T-helper 1 cell treated with Interleukin-12 subunit alpha and Interleukin-12 subunit beta and Interleukin-4 antibody, amounts not matched to agents 30 ng/mL and 1 ng/mL, for 36 hours (primary cell): Measurements from ENCODE around the gene MORN1. TPM values are rescaled to one million over a fixed set of nuclear protein-coding genes. Genes with fewer than 3 reads are reported as not detected.

Experiments
- intact Hi-C: fragments of 100-400 bp; cut with micrococcal nuclease; formaldehyde crosslinking; loops from one replicate; pipeline ENCODE4 v1.15.1; 2024
- total RNA-seq: library from RNA; stranded (reverse); gene quantifications from 2 replicates; pipeline ENCODE4 v1.2.3, GENCODE V29; 2022

Gene MORN1
- total RNA-seq, 1 donor from 2014 or later = 7.8 TPM

- intact Hi-C loops = no loop called here
Observed at GRCh38 chr1:2353551-2354438, 37.6 kb downstream of the MORN1 start.

DNA sequence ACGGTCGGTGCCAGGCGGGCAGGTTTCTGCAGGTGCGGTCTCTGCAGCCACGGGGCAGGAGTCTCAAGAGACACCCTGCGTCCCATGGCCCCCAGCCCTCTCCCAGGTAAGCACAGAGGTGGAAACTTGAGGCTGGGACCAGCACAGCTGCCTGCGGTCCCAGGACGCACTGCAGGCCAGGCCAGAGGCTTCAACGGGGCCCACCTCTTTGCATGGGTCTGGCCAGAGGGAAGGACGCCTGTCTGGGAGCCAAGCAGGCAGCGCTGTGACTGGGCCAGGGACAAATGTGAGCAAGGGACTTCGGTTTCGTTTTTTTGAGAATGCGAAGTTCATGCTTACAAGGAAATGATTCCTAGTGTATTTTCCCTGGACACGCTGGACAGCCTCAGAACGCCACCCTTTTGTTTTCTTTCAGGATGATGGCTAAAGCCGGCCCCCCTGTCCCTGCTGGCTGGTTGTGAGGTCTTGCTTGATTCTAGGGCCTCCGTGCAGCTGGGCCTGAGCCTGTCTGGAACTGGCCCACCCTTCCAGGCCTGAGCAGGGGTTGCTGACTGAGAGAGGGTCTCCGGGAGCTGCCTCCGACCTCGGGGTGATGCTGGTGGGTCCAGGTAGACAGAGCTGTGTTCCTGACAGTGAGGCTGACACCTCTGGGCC, 38.3 kb downstream of the MORN1 start:
- intact Hi-C loops = no loop called here

DNA sequence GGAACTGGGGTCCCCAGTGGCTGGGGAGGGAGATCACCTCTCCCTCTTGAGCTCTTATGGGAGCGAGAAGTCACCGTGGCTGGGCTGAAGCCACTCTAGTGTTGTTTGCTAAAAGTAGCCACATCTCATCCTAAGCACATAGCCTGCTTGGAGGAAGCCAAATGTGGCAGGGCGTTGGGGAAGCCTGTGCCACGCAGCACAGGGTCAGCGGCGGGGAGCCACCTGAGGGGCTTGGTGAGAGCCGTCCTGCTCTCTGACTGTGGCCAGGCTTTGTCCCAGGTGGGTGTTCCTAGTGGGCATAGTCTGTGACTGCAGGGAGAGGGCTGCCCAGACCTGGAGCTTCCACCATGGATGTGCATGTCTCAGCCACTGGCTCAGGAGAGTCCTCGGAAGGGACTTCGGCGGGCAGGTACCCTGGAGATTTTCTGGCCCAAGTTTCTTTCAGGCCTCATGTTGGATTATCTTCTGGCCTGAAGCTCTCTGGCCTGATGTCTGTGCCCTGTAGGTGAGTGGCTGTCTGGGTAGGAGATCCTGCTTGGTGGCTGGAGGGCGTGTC, 38.9 kb downstream of the MORN1 start:
- intact Hi-C loops = no loop called here

- intact Hi-C loops = no loop called here
Observed at GRCh38 chr1:2351723-2352122, 39.6 kb downstream of the MORN1 start.

DNA sequence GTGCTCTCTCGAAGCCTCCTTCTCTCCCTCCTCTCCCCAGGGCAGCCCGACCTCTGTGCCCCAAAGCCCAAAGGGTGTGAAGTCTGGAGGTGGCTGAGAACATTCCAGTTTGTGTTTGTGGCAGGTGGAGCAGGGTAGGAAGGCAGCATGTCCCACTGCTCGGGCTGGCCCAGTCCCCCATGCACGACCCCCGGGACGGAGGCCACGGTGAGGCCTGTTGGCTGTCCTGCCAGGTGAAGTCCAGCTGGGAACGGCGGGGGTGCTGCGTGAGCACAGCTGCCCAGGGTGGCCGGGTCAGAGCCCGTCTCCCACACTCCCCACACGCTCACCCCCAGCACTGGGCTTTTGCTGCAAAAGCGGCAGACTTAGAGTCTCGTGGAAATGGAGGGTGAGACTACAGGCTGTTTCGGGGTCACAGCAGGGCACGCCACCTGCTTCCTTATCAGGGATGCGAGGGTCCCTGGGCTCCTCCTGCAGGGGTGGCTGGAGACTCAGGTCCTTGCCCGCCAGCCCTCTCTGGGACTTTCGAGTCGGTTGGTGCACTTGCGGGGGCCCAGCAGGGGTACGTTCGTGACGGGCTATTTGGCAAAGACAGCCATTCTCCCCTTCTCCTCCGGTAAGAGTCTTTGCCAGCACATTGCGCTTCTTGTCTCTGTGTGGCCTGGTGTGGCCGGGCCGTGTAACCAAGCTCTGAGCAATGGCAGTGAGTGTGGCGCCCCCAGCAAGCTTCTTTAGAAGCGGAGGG, 40.3 kb downstream of the MORN1 start:
- intact Hi-C loops = no loop called here

DNA sequence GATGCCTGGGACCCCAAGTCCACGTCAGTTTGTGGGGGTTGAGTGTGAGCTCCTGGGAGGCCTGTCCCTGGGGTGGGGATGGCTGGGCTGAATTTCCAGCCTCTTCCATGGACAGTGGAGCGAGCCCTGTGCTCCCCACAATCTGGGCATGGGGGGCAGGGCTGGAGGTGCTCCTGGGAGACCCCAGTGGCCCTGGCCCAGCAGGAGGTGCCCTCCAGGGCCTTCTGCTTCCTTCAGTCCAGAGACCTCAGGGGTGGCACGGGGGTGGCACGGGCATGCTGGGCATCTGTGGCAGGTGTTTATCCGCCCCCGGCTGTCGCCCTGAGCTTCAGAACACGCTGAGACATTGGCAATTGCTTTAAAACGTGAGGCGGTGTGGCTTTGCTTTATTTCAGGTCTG, 40.9 kb downstream of the MORN1 start:
- intact Hi-C loops = no loop called here

DNA sequence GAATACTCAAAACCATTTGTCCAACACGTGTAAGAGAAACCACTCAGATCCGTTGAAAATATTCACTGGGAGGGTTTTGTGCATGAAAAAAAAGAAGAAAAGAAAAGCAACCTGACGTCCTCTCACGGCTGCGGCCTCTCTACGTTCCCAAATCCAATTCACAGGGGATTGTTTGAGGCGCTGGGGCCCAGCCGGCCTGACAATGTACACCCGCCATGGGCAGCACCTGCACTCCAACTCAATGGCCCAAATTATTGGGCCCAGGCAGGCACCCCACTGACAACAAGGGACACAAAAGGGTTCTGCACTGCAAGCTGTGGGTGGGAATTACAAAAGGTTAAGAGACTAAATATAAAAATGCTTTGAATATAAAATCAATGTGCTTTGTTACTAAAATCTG, 41.5 kb downstream of the MORN1 start:
- intact Hi-C loops = no loop called here

- intact Hi-C loops = no loop called here
Observed at GRCh38 chr1:2348346-2349325, 42.7 kb downstream of the MORN1 start.

DNA sequence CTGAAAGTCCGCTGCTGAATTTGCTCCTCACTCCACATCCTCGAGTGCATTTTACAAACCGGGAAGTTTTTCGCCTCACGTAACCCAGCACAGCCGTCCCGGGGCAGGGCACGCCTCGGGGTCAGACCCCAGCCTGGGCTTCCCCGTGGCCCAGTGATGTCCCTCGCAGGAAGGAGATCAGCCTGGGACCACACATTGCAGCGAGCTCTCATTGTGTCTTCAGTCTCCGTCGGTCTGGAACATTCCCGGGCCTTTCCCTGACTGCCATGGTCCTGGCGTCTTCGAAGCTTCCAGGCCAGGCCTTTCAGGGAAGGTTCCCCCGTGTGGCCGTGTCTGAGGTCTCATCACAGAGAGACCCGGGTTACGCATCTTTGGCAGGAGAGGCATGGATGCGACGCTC, 43.5 kb downstream of the MORN1 start:
- intact Hi-C loops = no loop called here

- intact Hi-C loops = no loop called here
Observed at GRCh38 chr1:2347409-2347785, 44.0 kb downstream of the MORN1 start.

DNA sequence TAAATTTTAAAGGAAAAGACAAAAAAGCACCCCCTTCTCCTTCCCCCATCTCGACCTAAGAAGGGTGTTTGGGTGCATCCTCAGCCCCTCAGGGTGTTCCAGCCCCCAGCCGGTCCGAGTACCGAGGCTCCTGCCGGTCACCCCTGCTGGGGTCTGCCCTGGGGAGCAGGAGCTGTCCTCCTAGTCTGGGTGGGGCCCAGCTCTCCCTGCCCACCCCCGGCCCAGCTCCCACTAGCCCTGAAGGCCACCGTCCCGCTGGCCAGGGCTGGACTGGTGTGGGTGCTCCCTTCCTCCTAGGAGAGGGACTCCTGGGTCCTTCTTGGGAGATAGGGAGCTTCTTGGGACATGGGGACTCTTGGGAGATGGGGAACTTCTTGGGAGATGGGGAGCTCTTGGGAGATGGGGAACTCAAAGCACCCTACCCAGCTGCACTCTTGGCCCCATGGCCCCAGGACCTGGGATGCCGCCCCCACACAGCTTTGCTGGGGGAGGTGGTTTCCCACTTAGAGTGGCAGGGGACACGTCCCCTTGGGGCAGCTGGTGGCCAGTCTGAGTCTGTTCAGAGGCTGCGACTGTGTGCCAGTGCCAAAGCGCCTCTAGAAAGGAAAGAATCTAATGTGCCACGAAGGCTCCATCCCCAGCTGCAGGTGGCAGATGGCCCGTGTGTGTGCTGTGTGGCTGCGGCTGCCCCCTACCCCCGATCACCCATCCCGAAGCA, 44.5 kb downstream of the MORN1 start:
- intact Hi-C loops = no loop called here

- intact Hi-C loops = no loop called here
Observed at GRCh38 chr1:2345297-2346075, 45.9 kb downstream of the MORN1 start.

GRCh38 chr1:2344744-2345296, 46.5 kb downstream of the MORN1 start:
- intact Hi-C loops = no loop called here

- intact Hi-C loops = no loop called here
Observed at GRCh38 chr1:2344121-2344681, 47.2 kb downstream of the MORN1 start.

GRCh38 chr1:2343023-2343935, 48.1 kb downstream of the MORN1 start:
- intact Hi-C loops = no loop called here

- intact Hi-C loops = no loop called here
Observed at GRCh38 chr1:2342384-2343022, 48.9 kb downstream of the MORN1 start.
